GM18502 (cell line): ENCODE measurements around the gene PDYN.

Experiments
- ATAC-seq: cut with Tn5 transposase; IDR thresholded peaks from one replicate; pipeline ENCODE4 v1.9.1; 2021; ENCODE audit warnings: mild to moderate bottlenecking; ENCODE audit not compliant: unreplicated experiment, poor library complexity

Gene PDYN

DNA sequence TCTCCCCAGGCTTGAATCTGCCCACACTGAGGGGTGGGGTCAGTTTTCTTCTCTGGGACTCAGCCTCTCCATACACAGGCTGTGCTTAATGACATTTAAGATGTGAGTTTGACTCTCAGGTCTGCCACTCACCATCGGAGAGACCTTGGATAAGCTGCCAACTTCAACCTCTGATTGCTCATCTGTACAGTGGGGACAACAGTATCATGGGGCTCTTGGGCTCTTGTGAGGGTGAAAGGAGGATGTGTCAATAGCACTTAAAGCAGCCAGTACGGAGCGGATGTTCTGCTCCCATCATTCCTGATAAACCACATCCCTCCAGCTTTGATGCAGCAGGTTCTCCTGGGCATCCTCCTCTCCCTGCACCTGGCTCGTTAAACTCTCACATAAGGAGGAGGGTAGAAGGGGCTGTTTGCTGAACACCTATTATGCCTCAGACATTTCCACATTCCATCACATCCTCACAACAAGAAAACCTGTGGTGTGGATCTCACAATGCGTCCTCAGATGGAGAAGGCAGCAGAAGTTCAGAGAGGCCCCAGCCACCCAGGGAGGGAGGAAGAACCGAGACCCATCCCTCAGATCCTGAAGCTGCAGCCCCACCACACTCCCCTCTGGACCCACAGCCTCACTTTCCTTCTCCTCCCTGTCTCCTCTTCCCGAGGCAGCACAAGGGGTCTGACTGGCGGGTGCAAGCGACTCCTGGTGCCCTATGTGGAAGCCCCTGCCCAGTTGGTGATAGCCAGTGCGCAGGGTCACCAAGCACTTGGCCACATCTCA lies 1.9 kb upstream of the PDYN start:
- ATAC-seq: no peak

DNA sequence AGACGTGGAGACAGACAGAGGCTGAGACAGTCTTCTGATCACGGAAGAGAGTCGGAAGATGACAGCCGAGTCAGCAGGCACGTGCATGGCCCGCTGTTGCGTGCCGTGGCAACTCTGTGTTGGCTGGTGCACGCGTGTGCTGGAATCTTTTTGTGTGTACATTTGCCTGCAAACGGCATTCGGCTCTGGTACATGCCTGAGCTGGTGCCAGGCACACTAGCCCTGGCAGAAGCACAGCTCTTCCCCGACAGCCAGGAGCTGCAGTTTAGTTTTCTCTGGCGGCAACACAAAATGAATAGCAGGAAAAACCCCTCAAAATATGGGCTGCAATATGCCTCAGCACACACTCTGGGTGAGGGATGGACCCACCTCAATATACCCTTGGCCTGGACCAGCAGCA lies 769 bp upstream of the PDYN start:
- ATAC-seq: no peak

DNA sequence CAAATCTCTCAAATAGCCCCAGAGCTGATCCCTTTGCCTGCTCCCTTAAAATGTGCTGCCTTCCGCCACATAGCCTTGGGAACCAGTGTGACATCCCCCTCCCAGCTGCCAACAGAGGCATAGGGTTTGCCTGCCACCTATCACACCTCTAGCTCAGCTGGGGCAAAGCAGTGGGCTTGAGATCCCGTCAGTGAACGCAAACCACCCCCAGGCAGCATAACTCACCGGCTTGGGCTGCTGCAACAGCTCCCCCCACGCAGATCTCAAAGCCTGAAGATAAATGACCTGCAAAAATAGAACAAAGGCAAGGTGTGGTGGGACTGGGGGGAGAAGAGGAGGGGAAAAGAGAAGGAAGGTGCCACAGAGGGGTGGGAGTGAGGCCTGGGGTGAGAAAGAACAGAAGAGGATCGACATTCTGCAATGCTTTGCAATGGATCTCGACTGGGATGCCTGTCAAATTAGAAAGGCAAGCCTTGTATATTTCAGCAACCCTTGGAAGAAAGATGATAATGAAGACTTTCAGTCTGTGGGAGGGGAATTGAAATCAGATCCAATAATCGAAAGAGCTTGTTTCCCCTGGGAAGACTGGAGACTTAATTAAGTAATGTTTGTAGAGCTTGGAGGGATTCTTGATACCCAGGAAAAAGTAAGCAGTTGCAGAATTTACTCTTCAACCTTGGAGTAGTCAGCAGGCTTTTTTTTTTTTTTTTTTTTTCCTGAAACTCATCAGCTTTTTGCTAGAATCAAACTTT lies 1.3 kb downstream of the PDYN start:
- ATAC-seq: no peak

DNA sequence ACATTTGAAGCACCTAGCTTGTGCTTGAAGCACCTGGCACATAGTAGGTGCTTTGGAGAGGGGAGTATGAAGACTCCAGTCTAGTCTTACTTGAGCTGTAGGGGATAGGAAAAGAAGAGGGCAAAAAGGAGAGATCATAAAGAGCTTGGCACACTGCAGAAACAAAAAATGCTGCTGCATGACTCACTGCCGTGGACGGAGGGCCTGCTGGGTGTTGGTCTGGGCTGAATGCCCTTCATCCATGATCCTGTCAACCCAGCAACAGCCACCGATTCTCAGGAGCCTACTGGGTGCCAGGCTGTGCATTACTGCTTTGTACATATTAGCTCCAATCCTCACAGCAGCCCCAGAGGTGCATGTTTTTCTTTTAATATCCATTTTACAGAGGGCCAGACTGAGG lies 6.0 kb downstream of the PDYN start:
- no peak for ATAC-seq

DNA sequence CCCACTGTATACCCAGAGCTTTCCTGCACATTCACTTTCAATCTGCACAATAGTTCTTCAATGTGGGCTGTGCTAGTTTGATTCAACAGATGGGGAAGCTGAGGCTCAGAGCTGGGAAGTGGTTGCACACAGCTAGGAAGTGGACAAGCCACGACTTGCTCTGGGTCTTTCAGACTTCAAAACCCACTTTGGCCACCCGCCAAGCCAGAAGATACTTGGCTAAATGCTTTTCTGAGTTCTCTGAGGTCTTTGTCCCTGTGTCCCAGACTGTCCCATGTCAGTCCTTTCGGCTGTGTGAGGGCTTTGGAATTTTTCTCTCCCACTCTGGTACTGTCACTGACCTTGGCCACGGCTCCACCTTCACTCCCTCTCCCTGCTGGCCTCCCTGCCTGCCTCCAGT lies 10.6 kb downstream of the PDYN start:
- ATAC-seq: no peak

DNA sequence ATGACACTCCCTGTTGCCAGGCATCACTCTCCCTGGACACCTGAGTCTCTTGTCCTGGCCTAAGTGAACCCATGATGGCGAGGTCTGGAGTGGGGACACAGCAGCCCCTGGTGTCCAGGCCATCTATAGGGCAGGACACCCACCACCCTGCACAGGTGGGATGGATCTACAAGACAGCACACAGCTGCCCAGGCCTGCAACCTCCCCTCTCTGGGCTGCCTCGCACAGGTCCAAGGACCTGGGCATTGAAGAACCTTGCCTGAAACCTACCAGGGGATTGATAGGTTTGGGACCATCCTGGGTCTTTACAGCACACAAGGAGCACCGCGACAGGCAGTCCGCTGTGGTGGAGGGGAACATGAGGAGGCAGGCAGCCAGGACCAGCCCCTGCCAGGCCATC lies 11.2 kb downstream of the PDYN start:
- ATAC-seq: no peak

DNA sequence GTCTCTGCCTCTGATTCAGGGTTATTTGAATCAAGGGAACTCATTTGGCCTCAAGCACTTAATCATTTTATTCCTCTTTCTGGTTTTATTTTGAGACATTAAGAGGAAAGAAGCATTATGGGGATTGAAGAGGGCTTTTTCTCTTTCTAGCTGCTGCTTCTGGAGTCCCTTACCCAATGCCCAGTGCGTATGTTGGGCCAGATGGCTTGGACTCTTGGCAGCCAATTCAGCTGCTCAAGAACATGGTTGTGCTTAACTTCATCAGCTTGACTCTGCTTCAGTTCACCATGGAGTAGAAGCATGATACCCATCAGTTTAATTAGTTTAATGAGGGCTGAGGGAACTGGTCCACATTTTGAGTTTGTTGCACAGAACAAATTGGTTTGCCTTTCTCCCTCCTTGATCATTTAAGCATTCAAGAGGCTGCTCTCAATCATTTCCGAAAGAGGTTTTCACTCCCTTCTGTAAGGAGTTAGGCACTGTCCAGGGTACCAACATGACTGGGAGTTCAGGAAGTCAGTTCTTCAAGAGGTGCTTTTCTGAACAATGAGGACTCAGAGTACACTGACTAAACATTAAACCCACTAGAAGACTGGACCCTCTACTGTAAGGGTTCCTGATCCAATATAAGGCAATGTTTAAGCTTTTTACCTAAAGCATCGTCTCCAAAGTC lies 14.6 kb downstream of the PDYN start:
- ATAC-seq: no peak

DNA sequence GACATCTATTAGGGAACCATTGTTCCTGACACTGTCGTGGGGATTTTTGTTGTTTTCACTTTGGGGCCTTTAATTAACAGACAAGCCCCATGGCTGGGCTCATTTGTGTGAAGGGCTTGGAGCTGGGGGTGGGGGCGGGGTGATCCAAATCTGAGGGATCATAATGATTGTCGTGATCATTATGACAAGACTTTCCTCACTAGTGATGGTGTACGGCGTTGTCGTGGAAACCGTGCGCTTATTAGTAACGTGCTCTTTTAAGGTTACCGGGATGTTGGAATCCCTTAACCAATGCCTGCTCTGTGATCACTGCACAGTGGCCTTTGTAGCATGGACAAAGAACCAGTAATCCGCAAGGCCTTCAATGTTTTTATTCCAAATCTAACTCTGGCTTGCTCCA lies 18.6 kb downstream of the PDYN start:
- ATAC-seq: no peak

DNA sequence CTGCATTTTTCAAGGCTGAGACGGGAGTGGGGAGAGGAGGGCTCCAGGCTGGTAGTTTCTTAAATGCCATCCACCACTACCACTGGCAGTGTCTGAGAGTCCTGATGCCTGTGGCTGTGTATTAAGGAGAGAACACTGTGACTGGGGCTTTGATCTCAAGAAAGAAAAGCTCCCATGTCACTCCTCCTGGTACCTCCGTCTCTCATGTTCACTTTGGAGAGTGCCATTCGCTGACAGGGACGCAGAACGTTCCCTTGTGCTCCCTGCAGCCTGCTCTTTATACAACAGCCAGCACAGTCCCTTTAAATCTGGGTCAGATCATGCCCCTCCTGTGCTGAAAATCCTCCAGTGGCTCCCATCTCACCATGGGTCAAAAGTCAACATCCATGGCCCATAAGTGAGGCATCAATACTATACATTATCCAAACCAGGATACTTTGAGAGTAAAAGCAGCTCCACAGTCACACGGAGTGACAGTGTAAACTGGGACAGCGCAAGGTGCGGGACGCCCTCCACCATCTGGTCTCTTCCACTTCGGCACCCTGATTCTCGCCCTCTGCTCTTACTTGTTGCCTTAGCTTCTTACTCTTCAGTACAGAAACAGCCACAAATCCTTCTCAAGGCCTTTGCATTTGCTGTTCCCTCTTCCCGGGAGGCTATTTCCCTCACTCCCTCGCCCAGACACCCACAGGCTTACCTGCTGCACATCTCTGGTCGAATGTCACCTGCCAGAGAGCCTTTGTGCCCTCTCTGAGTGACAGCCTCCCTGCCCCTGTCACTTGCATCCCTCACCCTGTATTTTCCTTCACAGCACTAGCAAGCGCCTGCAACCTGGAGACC lies 20.0 kb downstream of the PDYN start:
- ATAC-seq: no peak

DNA sequence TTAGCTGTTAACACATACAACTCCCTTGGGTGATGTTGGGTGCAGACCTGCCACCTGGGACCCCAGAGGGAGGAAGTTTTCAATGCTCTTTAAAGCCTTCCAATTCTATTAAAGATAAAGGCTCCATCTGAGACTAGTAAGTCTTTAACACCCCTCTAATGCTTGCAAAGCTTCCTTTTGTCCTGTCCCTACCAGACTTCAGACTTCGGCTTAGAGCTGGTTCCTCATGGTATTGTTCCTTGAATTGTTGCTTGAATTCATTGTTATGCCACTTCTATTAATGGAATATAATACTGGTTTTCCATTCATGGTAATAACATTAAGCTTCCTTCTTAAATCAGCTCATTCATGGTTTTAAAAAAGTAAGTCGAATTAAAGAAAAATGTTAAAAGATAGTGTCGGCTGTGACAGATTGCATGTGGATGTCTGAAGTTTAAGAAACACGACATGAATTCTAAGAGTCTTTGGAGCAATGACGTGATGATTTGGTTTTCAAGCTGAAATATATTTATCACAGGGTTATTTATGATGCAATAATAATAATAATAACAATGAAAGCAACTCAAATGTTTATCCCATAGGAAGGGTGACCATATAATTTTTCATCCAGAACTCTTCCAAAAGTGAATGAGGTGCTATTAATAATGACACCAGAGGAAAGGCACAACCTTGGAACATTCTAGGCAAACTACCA lies 21.8 kb downstream of the PDYN start:
- no peak for ATAC-seq

DNA sequence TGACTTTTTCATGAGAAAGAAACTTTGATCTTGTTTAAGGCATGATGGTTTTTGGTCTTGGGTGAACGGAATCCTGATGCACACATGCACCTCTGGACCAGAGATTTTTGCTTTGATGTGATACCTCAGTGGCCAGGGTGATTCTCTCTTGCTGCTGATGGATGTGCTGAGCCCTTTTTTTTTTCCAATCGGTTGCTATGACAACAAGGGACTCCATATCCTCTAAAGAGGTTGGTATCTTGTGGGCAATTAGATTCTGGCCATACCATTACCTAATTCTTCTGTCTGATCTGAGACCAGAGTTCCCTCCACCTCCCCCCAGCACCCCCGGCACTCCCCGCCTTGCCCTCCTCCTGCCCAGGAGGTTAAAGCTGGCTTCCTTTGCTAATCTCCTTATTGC lies 24.9 kb downstream of the PDYN start:
- no peak for ATAC-seq

DNA sequence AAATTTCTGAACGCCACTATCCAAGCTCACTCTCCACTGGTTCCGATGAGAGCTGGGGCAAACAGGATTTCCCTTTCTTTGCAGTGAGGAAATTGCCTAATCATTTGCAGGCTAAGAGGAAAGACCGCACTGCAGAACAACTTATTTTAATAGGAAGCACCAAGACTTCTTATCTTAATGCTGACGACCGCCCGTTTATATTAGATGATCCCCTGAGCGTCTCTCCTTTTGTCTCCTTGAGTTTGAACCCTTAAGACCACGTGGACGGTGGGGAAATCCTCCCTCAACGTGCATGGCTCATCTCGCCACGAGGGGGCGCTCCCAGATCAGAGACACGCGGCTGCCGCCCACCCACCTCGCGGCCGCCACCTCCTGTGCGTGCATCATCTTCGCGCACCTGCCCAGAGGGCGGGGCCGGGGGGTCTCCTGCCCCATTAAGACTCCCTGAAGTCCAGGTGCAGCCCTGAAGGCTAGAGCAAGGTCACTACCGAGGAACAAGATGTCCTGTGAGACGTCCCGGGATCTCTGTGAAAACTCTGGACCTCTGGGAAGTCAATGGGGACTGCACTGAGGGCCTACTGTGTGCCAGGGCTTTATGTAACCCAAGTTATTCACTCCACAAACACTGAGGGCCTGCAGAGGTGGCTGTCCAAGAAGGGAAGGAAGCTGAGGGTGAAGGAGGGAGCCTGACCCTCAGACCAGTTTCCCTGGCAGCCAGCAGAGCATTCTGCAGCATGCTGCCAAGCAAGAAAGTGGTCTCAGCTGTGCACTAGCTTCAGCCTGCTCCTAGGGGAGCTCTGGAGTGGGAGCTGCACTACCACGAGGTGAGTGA lies 28.1 kb downstream of the PDYN start:
- ATAC-seq: peak; percentile 71

DNA sequence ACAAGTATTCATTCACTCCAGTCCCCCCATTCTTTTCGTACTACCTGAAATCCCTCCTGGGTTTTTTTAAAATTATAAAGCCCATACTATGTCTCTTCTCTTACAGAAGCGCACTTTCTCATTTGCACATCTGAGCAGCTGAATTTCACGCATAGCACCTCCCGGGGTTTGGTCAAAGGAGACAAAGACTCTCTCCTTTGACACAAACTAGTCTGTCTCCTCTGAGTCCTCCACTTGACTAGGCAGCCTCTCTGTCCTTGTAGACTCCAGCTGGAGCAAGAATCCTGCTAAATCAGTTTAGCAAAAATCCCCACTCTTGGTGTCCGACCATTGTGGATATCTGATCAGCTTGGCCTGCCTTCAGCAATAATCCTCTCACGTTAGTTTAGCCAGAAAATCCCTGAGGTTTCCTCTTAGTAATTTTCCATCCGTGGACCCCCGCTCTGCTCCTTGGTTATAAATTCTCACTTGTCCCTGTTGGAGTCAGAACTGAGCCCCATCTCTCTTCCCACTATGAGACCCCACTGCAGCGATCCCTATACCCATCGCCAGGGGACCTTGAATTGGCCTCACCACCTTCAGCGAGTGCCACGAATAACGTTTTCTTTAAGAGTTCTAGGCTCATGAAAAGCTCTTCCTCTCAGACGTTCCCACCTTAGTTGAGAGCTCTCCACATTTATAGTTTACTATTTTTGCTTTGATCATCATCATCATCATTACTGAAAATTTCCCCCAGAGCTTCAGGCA lies 29.0 kb downstream of the PDYN start:
- no peak for ATAC-seq

DNA sequence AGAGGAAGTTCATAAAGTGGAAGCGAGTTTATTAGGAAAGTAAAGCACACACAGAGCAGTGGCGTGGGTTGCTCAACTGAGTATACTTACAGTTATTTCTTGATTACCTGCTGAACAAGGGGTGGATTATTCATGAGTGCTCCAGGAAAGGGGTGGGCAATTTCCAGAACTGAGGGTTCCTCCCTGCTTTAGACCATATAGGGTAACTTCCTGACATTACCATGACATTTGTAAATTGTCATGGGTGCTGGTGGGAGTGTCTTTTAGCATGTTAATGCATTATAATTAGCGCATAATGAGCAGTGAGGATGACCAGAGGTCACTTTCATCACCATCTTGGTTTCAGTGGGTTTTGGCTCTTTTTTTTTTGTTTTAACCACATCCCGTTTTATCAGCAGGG lies 29.8 kb downstream of the PDYN start:
- ATAC-seq: no peak

DNA sequence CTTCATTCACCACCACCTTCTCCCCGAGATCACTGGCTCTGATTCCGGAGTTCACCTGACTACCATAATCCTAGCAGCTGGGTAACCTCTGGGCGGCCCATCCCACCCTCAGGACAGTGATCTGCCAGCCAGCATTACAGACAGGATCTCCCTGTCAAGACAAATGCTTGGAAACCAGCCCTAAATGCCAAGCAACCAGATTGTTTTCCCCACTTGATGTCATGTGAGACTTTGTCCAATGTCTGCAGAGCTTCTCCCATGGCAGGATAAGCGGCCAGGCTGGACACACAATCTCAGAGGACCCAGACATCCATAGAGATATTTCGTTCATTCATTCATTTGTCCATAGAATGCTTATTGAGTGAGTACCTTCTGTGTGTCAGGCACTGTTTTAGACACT lies 32.5 kb downstream of the PDYN start:
- ATAC-seq: no peak

DNA sequence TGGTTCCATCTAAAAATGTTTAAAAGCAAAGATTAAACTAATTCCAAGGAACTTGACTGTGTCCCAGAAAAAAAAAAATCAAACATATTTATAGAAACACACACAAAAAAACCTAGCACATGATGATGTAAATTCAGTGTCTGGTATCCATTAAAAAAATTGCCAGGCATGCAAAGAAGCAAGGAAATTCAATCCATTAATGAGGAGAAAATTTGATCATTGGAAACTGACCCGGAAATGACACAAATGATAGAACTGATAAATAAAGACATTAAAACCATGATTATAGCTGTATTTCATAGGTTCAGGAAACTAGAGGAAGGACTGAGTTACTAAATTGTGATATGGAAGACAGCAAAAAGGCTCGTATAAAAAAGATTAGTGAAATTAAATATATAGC lies 34.7 kb downstream of the PDYN start:
- ATAC-seq: no peak

DNA sequence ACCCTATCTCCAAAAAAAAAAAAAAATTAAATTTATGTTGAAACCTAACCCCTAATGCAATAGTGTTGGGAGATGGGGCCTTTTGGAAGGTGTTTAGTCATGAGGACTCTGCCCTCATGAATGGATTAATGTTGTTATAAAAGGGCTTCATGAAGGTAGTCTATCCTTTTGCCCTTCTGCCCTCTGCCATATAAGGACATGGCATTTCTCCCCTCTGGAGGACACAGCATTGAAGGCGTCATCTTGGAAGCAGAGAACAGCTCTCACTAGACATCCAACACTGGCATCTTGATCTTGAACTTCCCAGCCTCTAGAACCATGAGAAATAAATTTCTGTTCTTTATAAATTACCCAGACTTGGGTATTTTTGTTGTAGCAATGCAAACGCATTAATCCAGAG lies 35.4 kb downstream of the PDYN start:
- ATAC-seq: no peak

DNA sequence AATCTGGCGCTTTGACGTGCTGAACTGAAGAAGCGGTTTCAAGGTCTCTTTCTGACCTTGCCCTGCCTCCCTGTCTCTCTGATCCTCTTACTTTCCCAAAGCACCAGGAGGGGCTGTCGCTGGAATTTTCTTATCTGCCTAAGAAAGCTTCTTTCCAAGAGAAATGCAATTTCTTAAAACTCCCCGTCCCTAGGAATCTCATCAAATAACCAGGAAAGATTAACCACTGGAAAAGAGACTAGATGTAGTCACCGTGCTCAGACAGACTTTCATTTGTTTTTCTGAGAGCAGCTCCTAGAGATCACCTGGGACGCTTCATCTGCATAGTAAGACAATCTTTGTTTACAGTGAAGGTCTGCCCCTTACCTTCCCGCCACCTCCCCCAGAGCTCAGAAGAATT lies 38.6 kb downstream of the PDYN start:
- no peak for ATAC-seq
